Glomerular visceral epithelial cell (primary cell): ENCODE results near the gene STK24.

Experiments
- DNase-seq: peaks from one replicate; pipeline ENCODE4 v3.0.0-alpha.2; 2016; ENCODE audit errors: extremely low spot score

STK24 gene

GRCh38 chr13:98406971-98407370, 169.9 kb downstream of the STK24 start:
- no peak for DNase-seq

GRCh38 chr13:98406427-98406826, 170.5 kb downstream of the STK24 start:
- no peak for DNase-seq

GRCh38 chr13:98405690-98406344, 171.1 kb downstream of the STK24 start:
- no peak for DNase-seq

- no peak for DNase-seq
Observed at GRCh38 chr13:98405107-98405571, 171.8 kb downstream of the STK24 start.

- DNase-seq: no peak
Observed at GRCh38 chr13:98403076-98403475, 173.8 kb downstream of the STK24 start.

- no peak for DNase-seq
Observed at GRCh38 chr13:98401934-98402333, 175.0 kb downstream of the STK24 start.

- DNase-seq: no peak
Observed at GRCh38 chr13:98399756-98400155, 177.2 kb downstream of the STK24 start.

- DNase-seq: no peak
Observed at GRCh38 chr13:98398581-98398980, 178.3 kb downstream of the STK24 start.

GRCh38 chr13:98397861-98398260, 179.0 kb downstream of the STK24 start:
- DNase-seq: no peak

GRCh38 chr13:98397221-98397620, 179.7 kb downstream of the STK24 start:
- DNase-seq: no peak

GRCh38 chr13:98396071-98396710, 180.7 kb downstream of the STK24 start:
- no peak for DNase-seq
